Esophagus muscularis mucosa (tissue), 4 donors: ENCODE data around the gene PXDN. TPM values are rescaled to one million over a fixed set of nuclear protein-coding genes. Genes with fewer than 3 reads are reported as not detected.

ENCODE experiments used
- DNase-seq: peaks from one replicate; pipeline ENCODE4 v3.0.0-alpha.2; 2017; ENCODE audit errors: extremely low spot score
- H3K27ac ChIP-seq, 4 donors: fragments of 200-600 bp; sonication (generic); replicated peaks in 1 of 4; 1 replicate in 3 of 4; 2 replicates in 1 of 4; pipeline ENCODE4 v1.5.1; 2016 to 2019; ENCODE audit warnings: mild to moderate bottlenecking in 1 of 4
- H3K27me3 ChIP-seq, 4 donors: fragments of 200-600 bp; sonication (generic); one replicate each; pipeline versions ENCODE4 v1.5.1 to v1.6.0; 2016 to 2019
- H3K36me3 ChIP-seq, 4 donors: fragments of 200-600 bp; sonication (generic); one replicate each; pipeline ENCODE4 v1.5.1; 2016 to 2019
- H3K4me1 ChIP-seq, 4 donors: fragments of 200-600 bp; sonication (generic); one replicate each; pipeline ENCODE4 v1.5.1; 2016 to 2019
- H3K4me3 ChIP-seq, 4 donors: fragments of 200-600 bp; sonication (generic); 1 replicate in 2 of 4; 2 replicates in 2 of 4; pipeline ENCODE4 v1.5.1; 2016 to 2019; ENCODE audit warnings: mild to moderate bottlenecking in 4 of 4, moderate library complexity in 1 of 4
- H3K9me3 ChIP-seq, 4 donors: fragments of 200-600 bp; sonication (generic); 1 replicate in 3 of 4; 2 replicates in 1 of 4; pipeline ENCODE4 v1.5.1; 2016 to 2019
- CTCF ChIP-seq, 3 experiments: fragments of 200-600 bp in 2 of 3; fragments of 450-650 bp in 1 of 3; sonication (generic) in 2 of 3; IDR thresholded peaks; one replicate each; pipeline ENCODE4 v1.5.1; 2017 to 2019; ENCODE audit warnings: antibody characterized with exemption in 3 of 3, mild to moderate bottlenecking in 2 of 3, moderate library complexity in 1 of 3
- EP300 ChIP-seq: sonication (generic); formaldehyde crosslinking; IDR thresholded peaks from one replicate; pipeline ENCODE4 v1.6.1; 2017; ENCODE audit warnings: antibody characterized with exemption
- POLR2A ChIP-seq: fragments of 450-650 bp; IDR thresholded peaks from one replicate; pipeline ENCODE4 v1.6.1; 2017; ENCODE audit warnings: antibody characterized with exemption, moderate library complexity, mild to moderate bottlenecking, low read depth
- POLR2AphosphoS5 ChIP-seq, 2 donors: sonication (generic); formaldehyde crosslinking; IDR thresholded peaks; one replicate each; pipeline ENCODE4 v1.6.1; 2017; ENCODE audit warnings: antibody characterized with exemption in 2 of 2
- WGBS: methylation state at CpG from one replicate; pipeline ENCODE4 v1.1.5; 2018; 5-methylcytosine and 5-hydroxymethylcytosine counted together
- intact Hi-C: fragments of 100-400 bp; cut with DNase I; formaldehyde crosslinking; loops from one replicate; pipeline ENCODE4 v1.15.1; 2023
- total RNA-seq, 4 donors: library from RNA; depleted of rRNA; stranded (reverse); fragments of >200 nt; gene quantifications; one replicate each; pipeline versions ENCODE4 v1.1.0 to v1.2.1, GENCODE V29; 2016

The PXDN gene
- total RNA-seq, 4 donors from 2014 or later, result 19.9 to 81.6 (median 50.1) TPM

DNA sequence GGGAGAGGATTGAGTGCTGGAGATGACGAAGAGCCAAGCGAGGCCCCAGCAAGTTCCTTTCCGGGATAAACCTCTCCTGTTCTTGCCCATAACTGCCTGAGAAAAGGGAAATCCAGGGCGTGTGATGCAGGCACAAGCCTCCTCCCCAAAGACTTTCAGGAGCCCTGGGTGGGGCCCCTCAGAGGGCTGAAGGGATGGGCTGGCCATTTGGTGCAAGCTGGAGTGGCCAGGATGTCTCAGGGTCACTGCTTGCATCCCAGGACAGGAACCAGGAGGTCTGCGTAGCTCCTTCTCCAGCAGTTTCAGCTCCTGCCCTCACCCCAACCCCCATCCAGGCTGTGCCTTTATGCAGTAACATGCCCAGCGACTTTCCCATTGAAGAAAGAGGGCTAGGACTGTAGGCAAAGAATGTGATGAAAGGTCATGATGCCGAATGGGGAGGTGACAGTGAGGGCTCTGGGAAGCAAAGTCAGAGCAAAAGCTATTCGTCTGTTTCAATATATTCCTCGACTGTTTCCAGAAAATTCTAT is 80.2 kb downstream of the PXDN start:
- intact Hi-C loops, result no loop called here
- peaks cover 27 to 75% (median 69%) of the 10 kb centered on the region in 4 donors for H3K36me3 ChIP-seq
- H3K27me3 ChIP-seq, result no peaks in the 10 kb centered on the region

DNA sequence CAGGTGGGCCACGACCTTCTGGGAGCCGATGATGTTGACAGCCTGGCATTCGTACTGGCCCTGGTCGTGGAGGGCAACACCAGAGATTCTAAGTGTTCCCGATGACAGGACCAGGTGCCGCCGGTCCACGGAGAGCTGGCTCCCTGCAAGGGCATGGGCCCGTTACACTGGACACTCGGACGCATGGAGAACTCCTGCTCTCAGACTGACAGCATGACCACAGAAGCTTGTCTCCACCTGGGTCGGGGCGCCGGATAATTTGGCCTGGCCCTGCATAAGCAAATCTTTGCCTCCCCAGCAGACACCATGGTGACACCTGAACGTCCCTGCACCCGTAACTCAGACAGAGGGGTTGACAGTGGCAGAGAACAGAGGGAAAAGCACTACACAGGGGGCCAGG is 80.7 kb downstream of the PXDN start:
- Histone ChIP-seq H3K27me3 (no peaks in the 10 kb centered on the region), H3K36me3 (peaks cover 27 to 79% (median 74%) of the 10 kb centered on the region in 4 donors), H3K9me3 (no peaks in the 10 kb centered on the region), H3K4me3 (no peak overlapping the region), H3K27ac (no peak overlapping the region), H3K4me1 (no peaks in the 10 kb centered on the region)
- intact Hi-C loops, result no loop called here
- TF ChIP-seq CTCF (IDR thresholded peaks at IDR 0.05), result no peak
- no peak for TF ChIP-seq POLR2AphosphoS5 (IDR thresholded peaks at IDR 0.05)
- TF ChIP-seq POLR2A, result no peak
- TF ChIP-seq EP300, result no peak
- no peak for DNase-seq
- 95% methylated on average over 9 of the region's 16 CpGs for WGBS

More for the DNA sequence above, 80.2 kb downstream of the PXDN start:
- no peaks in the 10 kb centered on the region for H3K4me1 ChIP-seq
- no peak overlapping the region for H3K27ac ChIP-seq
- 96% methylated on average over 8 of the region's 9 CpGs for WGBS
- no peaks in the 10 kb centered on the region for H3K9me3 ChIP-seq
- H3K4me3 ChIP-seq, result no peak overlapping the region
- no peak for TF ChIP-seq EP300
- TF ChIP-seq CTCF (IDR thresholded peaks at IDR 0.05), result no peak
- no peak for TF ChIP-seq POLR2A
- TF ChIP-seq POLR2AphosphoS5 (IDR thresholded peaks at IDR 0.05), result no peak
- no peak for DNase-seq

DNA sequence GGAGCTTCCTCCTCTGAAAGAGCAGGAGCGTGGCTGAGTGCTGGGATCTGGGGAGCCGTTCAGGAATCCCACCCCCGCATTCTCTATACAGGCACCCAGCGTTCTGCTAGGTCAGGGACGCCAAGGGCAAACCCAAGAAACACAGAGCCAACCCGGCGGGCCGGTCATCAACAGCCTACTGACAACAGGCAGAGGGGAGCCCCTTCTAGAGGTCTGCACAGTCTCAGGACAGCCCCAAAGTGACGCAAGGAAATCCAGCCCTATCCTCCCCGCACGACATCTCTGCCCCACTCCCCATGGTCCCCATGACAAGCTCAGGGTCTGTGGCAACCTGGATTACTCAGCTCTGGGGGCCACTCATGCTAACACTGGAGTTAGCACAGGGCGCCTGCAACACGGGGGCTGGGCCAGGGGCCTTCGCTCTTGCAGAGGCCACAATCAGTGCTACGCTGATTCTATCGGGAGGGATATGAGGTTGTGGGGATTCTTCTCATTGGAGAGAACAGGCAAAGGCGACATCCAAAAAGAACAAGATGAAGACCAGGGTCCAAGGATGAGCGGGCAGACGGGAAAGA is 81.6 kb downstream of the PXDN start:
- Histone ChIP-seq H3K36me3 (peaks cover 27 to 86% (median 81%) of the 10 kb centered on the region in 4 donors), H3K27ac (no peak overlapping the region), H3K27me3 (no peaks in the 10 kb centered on the region), H3K4me1 (no peaks in the 10 kb centered on the region), H3K4me3 (no peak overlapping the region), H3K9me3 (no peaks in the 10 kb centered on the region)
- intact Hi-C loops, result no loop called here
- DNase-seq, result no peak
- no peak for TF ChIP-seq POLR2A
- TF ChIP-seq EP300, result no peak
- TF ChIP-seq POLR2AphosphoS5 (IDR thresholded peaks at IDR 0.05), result no peak
- no peak for TF ChIP-seq CTCF (IDR thresholded peaks at IDR 0.05)
- 91% methylated on average over 19 of the region's 19 CpGs for WGBS

GRCh38 chr2:1661891-1662605 is 82.3 kb downstream of the PXDN start:
- no peaks in the 10 kb centered on the region for H3K9me3 ChIP-seq
- H3K27ac ChIP-seq, result no peak overlapping the region
- 99% methylated on average over 12 of the region's 19 CpGs for WGBS
- TF ChIP-seq POLR2A (no peak), EP300 (no peak), CTCF (IDR thresholded peaks at IDR 0.05) (no peak), POLR2AphosphoS5 (IDR thresholded peaks at IDR 0.05) (no peak)
- H3K36me3 ChIP-seq, result peaks cover 27 to 83% (median 81%) of the 10 kb centered on the region in 4 donors
- no peaks in the 10 kb centered on the region for H3K4me1 ChIP-seq
- no peaks in the 10 kb centered on the region for H3K27me3 ChIP-seq
- DNase-seq, result no peak
- no peak overlapping the region for H3K4me3 ChIP-seq
- intact Hi-C loops, result no loop called here
